Activated naive CD4-positive, alpha-beta T cell treated with anti-CD3 and anti-CD28 coated beads, Interleukin-2, amount 10 ng/mL, durations not matched to agents 7 days and 5 days (primary cell): Measurements from ENCODE around the gene CDCA7.

Experiments used
- CTCF ChIA-PET: fragments of 350-600 bp; sonication (Branson Sonifier 250); formaldehyde crosslinking; loops from one replicate; lab custom pipeline; 2021; ENCODE audit warnings: antibody characterized with exemption; lab: Charles Lee
- DNase-seq: peaks from one replicate; pipeline ENCODE4 v3.0.0-alpha.2; 2020
- H3K27ac Mint-ChIP-seq: one replicate; pipeline ENCODE4 v1.8.0; 2021; ENCODE audit warnings: mild to moderate bottlenecking, moderate library complexity, mixed read lengths
- H3K27me3 Mint-ChIP-seq: one replicate; pipeline ENCODE4 v1.8.0; 2021; ENCODE audit warnings: mild to moderate bottlenecking, mixed read lengths
- H3K36me3 Mint-ChIP-seq: one replicate; pipeline ENCODE4 v1.8.0; 2021; ENCODE audit warnings: mixed read lengths
- H3K4me1 Mint-ChIP-seq: one replicate; pipeline ENCODE4 v1.8.0; 2021; ENCODE audit warnings: mixed read lengths
- H3K4me3 Mint-ChIP-seq: one replicate; pipeline ENCODE4 v1.8.0; 2021; ENCODE audit warnings: mild to moderate bottlenecking, moderate library complexity, mixed read lengths
- H3K9me3 Mint-ChIP-seq: one replicate; pipeline ENCODE4 v1.8.0; 2021; ENCODE audit warnings: mixed read lengths

CDCA7 gene

DNA sequence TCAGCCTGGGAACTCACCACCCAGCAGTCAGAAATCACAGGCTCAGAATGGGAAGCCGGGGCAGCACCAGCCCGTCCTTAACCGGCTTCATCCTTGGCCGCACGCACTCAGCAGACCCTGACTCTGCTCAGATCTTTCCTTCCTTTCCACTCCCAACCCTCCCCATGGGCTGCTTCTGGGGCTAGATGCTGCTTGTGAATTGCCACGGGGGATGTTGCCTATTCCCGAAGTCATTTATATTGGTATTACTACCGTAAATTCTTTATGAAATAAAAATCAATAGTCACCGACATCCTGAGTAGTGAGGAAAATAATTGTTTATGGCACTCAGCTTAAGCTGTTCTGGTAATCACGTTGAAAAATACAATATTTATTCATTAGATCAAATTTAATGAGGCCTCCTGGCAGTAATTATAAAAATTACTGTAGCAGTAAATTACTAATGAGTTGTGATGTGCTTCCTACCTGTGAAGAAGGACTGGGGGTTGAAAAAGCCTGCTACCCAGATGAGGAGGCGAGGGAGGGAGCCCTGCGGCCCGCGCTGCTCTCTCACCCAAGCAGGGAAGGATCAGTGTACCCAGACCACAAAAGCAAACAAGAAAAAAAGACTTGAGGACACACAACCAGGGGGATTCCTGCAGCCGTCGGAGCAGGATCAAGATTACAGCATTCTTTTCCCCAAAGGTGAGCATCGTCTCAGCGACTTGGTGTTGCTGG is 31.5 kb downstream of the CDCA7 start:
- Mint-ChIP-seq H3K9me3 (no peaks in the 10 kb centered on the region), H3K36me3 (peaks cover 8% of the 10 kb centered on the region), H3K4me1 (no peaks in the 10 kb centered on the region), H3K27ac (no peak overlapping the region), H3K27me3 (no peaks in the 10 kb centered on the region), H3K4me3 (no peak overlapping the region)
- CTCF ChIA-PET = no interaction called here
- no peak for DNase-seq

GRCh38 chr2:173386738-173387065 is 32.0 kb downstream of the CDCA7 start:
- Mint-ChIP-seq H3K27ac (no peak overlapping the region), H3K4me3 (no peak overlapping the region), H3K36me3 (peaks cover 8% of the 10 kb centered on the region), H3K27me3 (no peaks in the 10 kb centered on the region), H3K9me3 (no peaks in the 10 kb centered on the region), H3K4me1 (no peaks in the 10 kb centered on the region)
- no peak for DNase-seq
- CTCF ChIA-PET = interaction anchor here (1.0 kb wide), 1 partner anchor 14 kb away, joined by 3 read pairs; no protein-coding TSS in a partner anchor

DNA sequence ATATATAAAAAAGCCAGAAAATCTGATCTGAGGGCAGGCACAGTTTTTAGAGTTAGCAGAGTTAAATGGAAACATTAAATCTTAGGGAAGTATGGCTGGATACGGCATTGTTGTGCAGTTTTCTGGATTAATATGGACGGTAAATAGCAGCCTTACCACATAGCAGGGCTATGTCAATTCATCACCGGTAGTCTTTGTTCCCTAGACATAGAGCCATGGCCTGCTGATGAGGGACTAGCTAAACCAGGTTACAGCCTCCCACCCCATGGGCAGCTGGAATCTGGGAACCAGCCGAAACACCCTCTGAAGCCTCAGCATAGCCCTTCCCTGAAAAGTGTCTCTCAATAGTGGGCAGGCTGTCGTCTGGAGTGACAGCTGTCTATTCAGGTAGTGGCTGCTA is 32.4 kb downstream of the CDCA7 start:
- H3K9me3 Mint-ChIP-seq = no peaks in the 10 kb centered on the region
- peaks cover 7% of the 10 kb centered on the region for H3K36me3 Mint-ChIP-seq
- H3K4me1 Mint-ChIP-seq = no peaks in the 10 kb centered on the region
- H3K4me3 Mint-ChIP-seq = no peak overlapping the region
- H3K27ac Mint-ChIP-seq = no peak overlapping the region
- CTCF ChIA-PET = interaction anchor here (1.0 kb wide), 1 partner anchor 14 kb away, joined by 3 read pairs; no protein-coding TSS in a partner anchor
- H3K27me3 Mint-ChIP-seq = no peaks in the 10 kb centered on the region
- no peak for DNase-seq

- Mint-ChIP-seq H3K9me3 (no peaks in the 10 kb centered on the region), H3K4me1 (no peaks in the 10 kb centered on the region), H3K4me3 (no peak overlapping the region), H3K27ac (no peak overlapping the region), H3K36me3 (peaks cover 7% of the 10 kb centered on the region), H3K27me3 (no peaks in the 10 kb centered on the region)
- DNase-seq = no peak
- CTCF ChIA-PET = interaction anchor here (1.0 kb wide), 1 partner anchor 13 kb away, joined by 3 read pairs; no protein-coding TSS in a partner anchor
Measured at GRCh38 chr2:173387660-173388059, 33.0 kb downstream of the CDCA7 start.

DNA sequence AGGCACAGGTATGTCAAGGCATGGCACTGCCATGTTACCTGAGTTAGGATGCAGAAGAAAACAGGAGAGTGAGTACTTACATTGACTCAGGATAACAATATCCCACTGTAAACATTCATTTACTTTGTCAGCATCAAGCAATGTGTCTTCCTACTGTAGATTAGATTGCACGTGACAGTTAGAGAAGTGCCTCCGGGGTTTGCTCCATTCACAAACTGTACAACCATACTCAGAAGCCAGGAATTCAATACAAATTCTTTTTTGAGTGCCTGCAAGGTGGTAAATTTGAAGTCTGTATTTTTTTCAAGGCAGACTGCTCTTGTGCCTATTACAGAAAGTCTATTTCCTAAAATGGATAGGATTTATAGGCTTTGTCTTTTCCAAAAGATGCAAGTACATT is 34.1 kb downstream of the CDCA7 start:
- no peaks in the 10 kb centered on the region for H3K27me3 Mint-ChIP-seq

GRCh38 chr2:173390036-173390435 is 35.4 kb downstream of the CDCA7 start:
- H3K4me1 Mint-ChIP-seq = no peaks in the 10 kb centered on the region
- CTCF ChIA-PET = interaction anchor here (1.3 kb wide), 1 partner anchor 10 kb away, joined by 5 read pairs; no protein-coding TSS in a partner anchor
- peaks cover 10% of the 10 kb centered on the region for H3K27me3 Mint-ChIP-seq
- H3K27ac Mint-ChIP-seq = no peak overlapping the region
- no peak overlapping the region for H3K4me3 Mint-ChIP-seq
- H3K9me3 Mint-ChIP-seq = no peaks in the 10 kb centered on the region
- no peak for DNase-seq
- H3K36me3 Mint-ChIP-seq = no peaks in the 10 kb centered on the region

More for the DNA sequence above, 34.1 kb downstream of the CDCA7 start:
- no peak for DNase-seq
- H3K4me1 Mint-ChIP-seq = no peaks in the 10 kb centered on the region
- H3K27ac Mint-ChIP-seq = no peak overlapping the region
- no peak overlapping the region for H3K4me3 Mint-ChIP-seq
- CTCF ChIA-PET = no interaction called here
- no peaks in the 10 kb centered on the region for H3K9me3 Mint-ChIP-seq
- H3K36me3 Mint-ChIP-seq = peaks cover 2% of the 10 kb centered on the region

GRCh38 chr2:173392731-173393130 is 38.1 kb downstream of the CDCA7 start:
- no peaks in the 10 kb centered on the region for H3K9me3 Mint-ChIP-seq
- CTCF ChIA-PET = no interaction called here

DNA sequence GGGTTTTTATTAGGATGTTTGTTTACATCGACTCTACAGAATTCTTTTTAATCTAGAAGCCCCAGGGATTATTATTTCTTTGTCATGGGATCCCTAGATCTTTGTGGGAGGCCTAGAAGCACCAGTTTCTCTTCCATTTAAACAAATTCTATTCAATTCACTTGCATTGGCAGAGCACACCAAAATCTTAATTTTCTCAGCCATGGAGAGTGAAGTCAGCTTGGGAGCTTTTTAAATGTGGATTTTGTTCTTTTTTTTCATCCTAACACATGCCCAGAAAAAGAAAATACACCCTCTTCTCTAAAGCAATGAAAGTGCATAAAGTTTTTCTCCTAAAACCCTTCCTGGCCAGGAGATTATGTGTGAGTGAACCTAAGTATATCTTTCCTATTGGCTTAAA is 38.5 kb downstream of the CDCA7 start:
- H3K4me1 Mint-ChIP-seq = no peaks in the 10 kb centered on the region
- H3K36me3 Mint-ChIP-seq = no peaks in the 10 kb centered on the region
- no peak for DNase-seq
- CTCF ChIA-PET = no interaction called here
- no peaks in the 10 kb centered on the region for H3K9me3 Mint-ChIP-seq
- no peak overlapping the region for H3K4me3 Mint-ChIP-seq
- peaks cover 35% of the 10 kb centered on the region for H3K27me3 Mint-ChIP-seq
- H3K27ac Mint-ChIP-seq = no peak overlapping the region

More at GRCh38 chr2:173392731-173393130, 38.1 kb downstream of the CDCA7 start:
- Mint-ChIP-seq H3K36me3 (no peaks in the 10 kb centered on the region), H3K4me3 (no peak overlapping the region), H3K27me3 (peaks cover 35% of the 10 kb centered on the region), H3K27ac (no peak overlapping the region), H3K4me1 (no peaks in the 10 kb centered on the region)
- DNase-seq = no peak

GRCh38 chr2:173393636-173394035 is 39.0 kb downstream of the CDCA7 start:
- Mint-ChIP-seq H3K36me3 (no peaks in the 10 kb centered on the region), H3K4me3 (no peak overlapping the region), H3K9me3 (no peaks in the 10 kb centered on the region), H3K4me1 (no peaks in the 10 kb centered on the region), H3K27me3 (peaks cover 35% of the 10 kb centered on the region), H3K27ac (no peak overlapping the region)
- CTCF ChIA-PET = no interaction called here
- no peak for DNase-seq

GRCh38 chr2:173394091-173394974 is 39.7 kb downstream of the CDCA7 start:
- Mint-ChIP-seq H3K4me1 (no peaks in the 10 kb centered on the region), H3K36me3 (no peaks in the 10 kb centered on the region), H3K27ac (no peak overlapping the region), H3K9me3 (no peaks in the 10 kb centered on the region), H3K4me3 (no peak overlapping the region), H3K27me3 (peaks cover 38% of the 10 kb centered on the region)
- CTCF ChIA-PET = interaction anchor here (0.8 kb wide), 1 partner anchor 367 kb away, joined by 3 read pairs; no protein-coding TSS in a partner anchor
- no peak for DNase-seq

- Mint-ChIP-seq H3K4me1 (no peaks in the 10 kb centered on the region), H3K36me3 (no peaks in the 10 kb centered on the region), H3K27ac (no peak overlapping the region), H3K4me3 (no peak overlapping the region), H3K27me3 (peaks cover 50% of the 10 kb centered on the region), H3K9me3 (no peaks in the 10 kb centered on the region)
- CTCF ChIA-PET = no interaction called here
- DNase-seq = no peak
Measured at GRCh38 chr2:173395567-173396351, 41.1 kb downstream of the CDCA7 start.

GRCh38 chr2:173397539-173397938 is 42.9 kb downstream of the CDCA7 start:
- Mint-ChIP-seq H3K27ac (no peak overlapping the region), H3K4me3 (no peak overlapping the region)

DNA sequence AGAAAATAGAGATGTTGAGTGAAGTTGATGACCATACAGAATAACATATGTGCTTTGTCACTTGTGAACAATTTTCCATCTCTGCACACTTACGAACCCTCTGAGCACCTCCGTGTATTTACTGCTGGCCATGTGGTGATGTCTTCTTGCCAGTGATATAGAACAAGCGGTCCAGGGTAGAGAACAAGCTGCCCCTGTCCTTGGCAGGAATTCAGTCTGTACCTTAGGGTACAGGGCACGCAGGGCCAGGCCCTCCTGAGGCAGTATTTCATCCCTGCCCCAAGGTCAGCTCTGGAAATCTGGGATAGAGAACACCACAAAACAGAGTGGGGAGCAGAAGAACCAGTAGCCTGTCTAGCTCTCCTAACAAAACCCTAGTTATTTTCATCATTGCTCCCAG is 44.6 kb downstream of the CDCA7 start:
- Mint-ChIP-seq H3K4me3 (no peak overlapping the region), H3K27me3 (peaks cover 73% of the 10 kb centered on the region), H3K27ac (no peak overlapping the region), H3K36me3 (no peaks in the 10 kb centered on the region), H3K4me1 (peaks cover 6% of the 10 kb centered on the region), H3K9me3 (no peaks in the 10 kb centered on the region)
- DNase-seq = no peak
- CTCF ChIA-PET = interaction anchor here (0.9 to 3.1 kb wide), 2 partner anchors 50 to 372 kb away, joined by 4 to 12 read pairs; no protein-coding TSS in a partner anchor

More at GRCh38 chr2:173397539-173397938, 42.9 kb downstream of the CDCA7 start:
- Mint-ChIP-seq H3K9me3 (no peaks in the 10 kb centered on the region), H3K36me3 (no peaks in the 10 kb centered on the region), H3K27me3 (peaks cover 64% of the 10 kb centered on the region), H3K4me1 (peaks cover 5% of the 10 kb centered on the region)
- no peak for DNase-seq
- CTCF ChIA-PET = interaction anchor here (0.8 kb wide), 1 partner anchor 371 kb away, joined by 3 read pairs; no protein-coding TSS in a partner anchor

DNA sequence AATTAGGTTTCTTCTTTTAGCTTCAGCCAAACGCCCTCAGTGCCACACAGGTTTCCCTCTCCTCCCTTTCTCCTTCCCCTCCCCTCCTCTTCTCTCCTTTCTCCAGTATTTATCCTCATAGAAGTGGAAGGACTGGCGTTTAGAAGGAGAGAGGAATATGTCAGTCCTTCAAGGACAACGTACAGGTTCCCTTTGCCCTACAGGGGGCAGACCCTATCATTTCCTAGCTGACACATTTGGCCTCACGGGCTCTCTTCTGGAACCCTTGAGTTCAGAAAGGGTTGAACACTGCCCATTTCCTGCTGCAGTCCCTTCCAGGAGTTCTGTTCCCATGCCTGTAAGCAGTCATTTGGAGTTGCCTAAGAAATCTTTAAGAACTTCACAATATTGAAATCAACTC is 46.1 kb downstream of the CDCA7 start:
- Mint-ChIP-seq H3K36me3 (no peaks in the 10 kb centered on the region), H3K9me3 (no peaks in the 10 kb centered on the region), H3K27me3 (peaks cover 65% of the 10 kb centered on the region), H3K4me3 (no peak overlapping the region), H3K4me1 (peaks cover 6% of the 10 kb centered on the region), H3K27ac (no peak overlapping the region)
- DNase-seq = no peak
- CTCF ChIA-PET = interaction anchor here (0.9 to 3.1 kb wide), 6 partner anchors 11 to 944 kb away, joined by 3 to 12 read pairs (median 6); no protein-coding TSS in a partner anchor
